Stimulated activated CD4-positive, alpha-beta T cell treated with anti-CD3 and anti-CD28 coated beads, Interleukin-12 subunit alpha, Interleukin-12 subunit beta, amount 100 ng/mL, for 24 hours (primary cell): ENCODE measurements around the gene SLC9A2.

Experiments used
- DNase-seq, 2 experiments: peaks; one replicate each; pipeline ENCODE4 v3.0.0-alpha.2; 2020; ENCODE audit warnings: low read depth in 2 of 2

SLC9A2 gene, protein sequence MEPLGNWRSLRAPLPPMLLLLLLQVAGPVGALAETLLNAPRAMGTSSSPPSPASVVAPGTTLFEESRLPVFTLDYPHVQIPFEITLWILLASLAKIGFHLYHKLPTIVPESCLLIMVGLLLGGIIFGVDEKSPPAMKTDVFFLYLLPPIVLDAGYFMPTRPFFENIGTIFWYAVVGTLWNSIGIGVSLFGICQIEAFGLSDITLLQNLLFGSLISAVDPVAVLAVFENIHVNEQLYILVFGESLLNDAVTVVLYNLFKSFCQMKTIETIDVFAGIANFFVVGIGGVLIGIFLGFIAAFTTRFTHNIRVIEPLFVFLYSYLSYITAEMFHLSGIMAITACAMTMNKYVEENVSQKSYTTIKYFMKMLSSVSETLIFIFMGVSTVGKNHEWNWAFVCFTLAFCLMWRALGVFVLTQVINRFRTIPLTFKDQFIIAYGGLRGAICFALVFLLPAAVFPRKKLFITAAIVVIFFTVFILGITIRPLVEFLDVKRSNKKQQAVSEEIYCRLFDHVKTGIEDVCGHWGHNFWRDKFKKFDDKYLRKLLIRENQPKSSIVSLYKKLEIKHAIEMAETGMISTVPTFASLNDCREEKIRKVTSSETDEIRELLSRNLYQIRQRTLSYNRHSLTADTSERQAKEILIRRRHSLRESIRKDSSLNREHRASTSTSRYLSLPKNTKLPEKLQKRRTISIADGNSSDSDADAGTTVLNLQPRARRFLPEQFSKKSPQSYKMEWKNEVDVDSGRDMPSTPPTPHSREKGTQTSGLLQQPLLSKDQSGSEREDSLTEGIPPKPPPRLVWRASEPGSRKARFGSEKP

DNA sequence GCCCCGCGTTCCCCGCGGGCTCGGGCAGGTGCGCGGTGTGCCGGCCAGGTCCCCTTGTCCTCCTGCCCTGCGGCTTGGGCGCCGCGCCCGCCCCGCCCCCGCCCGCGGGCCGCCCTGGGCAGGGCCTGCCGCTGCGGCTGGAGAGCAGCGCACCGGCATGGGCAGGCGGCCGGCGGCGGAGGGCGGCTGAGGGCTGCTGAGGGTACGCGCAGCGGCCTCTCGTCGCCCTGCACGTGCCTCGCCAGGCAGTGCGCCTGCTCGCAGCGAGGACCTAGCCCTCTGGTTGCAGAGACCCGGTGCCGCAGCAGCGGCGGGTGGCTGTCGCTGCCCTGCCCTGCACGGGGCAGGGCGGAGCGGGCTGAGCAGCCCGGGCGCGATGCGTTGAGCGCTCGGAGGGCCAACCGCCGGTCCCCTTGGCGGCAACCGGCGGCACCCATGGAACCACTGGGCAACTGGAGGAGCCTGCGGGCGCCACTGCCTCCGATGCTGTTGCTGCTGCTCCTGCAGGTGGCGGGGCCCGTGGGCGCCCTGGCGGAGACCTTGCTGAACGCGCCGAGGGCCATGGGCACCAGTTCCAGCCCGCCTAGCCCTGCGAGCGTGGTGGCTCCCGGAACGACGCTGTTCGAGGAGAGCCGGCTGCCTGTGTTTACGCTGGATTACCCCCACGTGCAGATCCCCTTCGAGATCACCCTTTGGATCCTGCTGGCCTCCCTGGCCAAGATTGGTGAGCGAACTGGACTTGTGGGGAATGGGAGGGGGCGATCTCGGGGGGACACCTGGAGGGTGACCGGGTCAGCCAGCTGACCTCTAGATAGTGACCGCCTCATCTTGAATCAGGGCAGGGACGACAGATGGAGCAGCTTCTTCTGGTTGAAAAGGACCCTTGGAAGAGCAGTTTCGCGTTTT is at the start of gene SLC9A2:
Gene SLC9A2, plus strand, starts transcription at position 140 of the 906 bp plus-strand sequence. Its CDS starts 296 bp downstream, at position 436.
- peak in 1 of 2 experiments; percentile 11 for DNase-seq

- DNase-seq = no peak
These were observed 43.5 kb upstream of the SLC9A2 start for GRCh38 chr2:102575888-102576287.

DNA sequence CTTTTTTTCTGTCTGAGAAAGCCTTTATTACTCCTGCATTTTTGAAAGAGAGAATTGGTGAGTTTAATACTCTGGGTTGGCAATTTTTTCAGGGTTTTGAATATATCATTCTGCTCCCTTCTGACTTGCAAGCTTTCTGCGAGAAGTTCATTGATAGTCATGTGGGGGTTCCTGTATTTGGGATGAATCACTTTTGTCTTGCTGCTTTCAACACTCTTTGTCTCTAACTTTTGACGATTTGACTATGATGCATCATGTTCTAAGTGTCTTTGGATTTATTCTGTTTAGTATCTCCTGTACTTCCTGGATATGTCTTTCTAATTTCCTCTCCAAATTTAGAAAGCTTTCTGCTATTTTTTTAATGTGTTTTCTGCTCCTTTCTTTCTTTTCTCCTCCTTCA is 41.0 kb upstream of the SLC9A2 start:
- no peak for DNase-seq

DNA sequence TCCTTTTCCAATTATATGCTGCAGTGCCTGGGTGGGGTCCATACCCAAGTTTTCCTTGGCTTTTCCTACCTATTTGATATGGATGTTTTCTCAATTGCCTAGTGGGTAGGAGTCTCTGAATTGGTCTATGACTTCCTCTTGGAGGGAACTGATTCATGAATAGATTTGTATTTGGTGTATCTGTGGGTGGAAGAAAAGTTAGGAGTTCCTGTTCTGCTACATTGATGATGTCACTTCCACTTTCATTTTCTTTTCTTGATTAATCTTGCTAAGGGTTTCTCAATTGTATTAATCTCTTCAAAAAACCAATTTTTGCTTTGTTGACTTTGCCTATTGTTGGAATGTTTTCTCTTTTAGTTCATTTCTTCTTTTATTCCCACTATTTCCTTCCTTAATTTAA is 37.4 kb upstream of the SLC9A2 start:
- no peak for DNase-seq

DNA sequence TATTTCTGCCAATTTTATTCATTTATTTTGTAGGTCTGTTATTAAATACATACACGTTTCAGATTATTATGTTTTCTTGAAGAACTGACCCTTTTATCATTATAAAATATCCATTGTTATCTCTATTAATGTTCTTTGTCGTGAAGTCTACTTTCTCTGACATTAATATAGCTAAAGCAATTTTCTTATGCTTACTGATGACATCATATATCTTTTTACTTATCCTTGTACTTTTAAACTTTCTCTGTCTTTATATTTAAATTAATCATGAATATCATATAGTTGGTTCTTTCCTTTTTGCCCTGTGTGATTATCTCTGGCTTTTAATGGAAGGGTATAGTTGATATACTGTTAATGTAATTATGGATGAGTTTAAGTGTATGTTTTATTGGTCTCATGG is 36.5 kb upstream of the SLC9A2 start:
- no peak for DNase-seq

DNA sequence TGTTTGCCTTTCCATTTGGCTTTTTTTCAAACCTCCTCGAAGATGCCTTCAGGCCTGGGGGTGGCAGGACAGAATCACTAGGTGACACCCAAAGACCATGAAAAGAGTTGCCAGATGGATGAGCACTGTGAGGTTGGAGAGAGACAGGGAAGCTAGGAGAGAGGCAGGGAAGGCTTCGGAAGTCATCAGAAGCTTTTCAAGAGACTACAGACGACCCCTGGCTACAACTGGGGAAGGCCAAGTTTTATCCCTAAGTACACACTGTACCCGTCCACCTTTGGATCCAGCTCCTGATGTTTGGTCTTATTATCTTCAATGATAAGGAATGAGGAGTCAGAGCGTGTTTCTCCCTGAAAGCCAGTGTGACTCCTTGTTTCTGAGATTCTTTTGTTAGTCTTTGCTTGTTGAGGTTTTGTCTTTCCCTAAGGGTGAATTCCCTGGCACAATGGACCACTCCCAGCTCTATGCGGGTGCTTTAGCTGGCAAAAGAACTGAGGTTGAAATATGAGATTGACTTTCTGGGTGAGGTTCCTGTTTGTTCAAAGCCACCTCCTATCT is 33.4 kb upstream of the SLC9A2 start:
- no peak for DNase-seq

GRCh38 chr2:102588213-102588939 is 31.0 kb upstream of the SLC9A2 start:
- no peak for DNase-seq

DNA sequence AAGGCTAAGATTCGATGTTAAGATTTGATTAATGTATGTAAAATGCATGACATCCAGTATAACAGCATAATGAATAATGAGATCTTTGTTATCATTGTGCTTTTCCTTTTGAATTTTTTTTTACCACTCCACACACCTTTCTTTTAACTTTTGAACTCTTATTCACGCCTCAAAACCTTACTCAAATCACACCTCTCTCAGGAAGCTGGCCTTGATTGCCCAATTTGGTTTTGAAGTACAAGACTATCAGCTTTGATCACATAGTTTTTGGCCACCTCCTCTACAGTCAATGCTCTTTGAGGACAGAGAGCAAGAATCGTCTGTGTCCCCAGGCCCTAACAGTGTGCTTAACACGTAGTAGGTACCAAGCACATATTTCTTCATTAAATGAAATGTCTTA is 29.9 kb upstream of the SLC9A2 start:
- DNase-seq = no peak

DNA sequence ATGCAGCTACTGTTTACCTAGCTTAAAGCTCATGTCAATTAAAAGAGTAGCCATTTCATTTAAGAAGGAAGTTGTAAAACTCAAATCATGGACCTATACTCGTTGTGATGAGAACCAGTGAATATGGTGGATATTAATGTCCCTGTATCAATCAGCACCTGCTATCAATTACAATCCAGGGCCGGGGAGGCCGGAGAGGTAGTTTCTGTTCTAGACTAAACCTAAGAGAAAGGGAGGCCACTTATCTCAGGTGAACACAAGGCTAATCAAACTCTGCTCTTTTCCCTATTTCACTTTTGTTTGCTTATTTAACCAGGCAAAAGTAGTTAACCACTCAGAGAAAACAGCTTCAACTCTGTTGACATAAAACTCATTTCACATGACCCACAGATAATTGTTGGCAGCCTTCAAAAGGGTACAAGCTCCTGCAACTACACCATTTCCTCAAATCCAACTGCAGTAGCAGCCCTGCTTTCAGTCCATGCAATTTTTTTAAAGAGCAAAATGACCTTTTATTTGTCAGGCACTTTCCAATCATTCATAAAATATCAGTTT is 27.8 kb upstream of the SLC9A2 start:
- DNase-seq = no peak

GRCh38 chr2:102592601-102593000 is 26.8 kb upstream of the SLC9A2 start:
- DNase-seq = peak in 1 of 2 experiments; percentile 6

DNA sequence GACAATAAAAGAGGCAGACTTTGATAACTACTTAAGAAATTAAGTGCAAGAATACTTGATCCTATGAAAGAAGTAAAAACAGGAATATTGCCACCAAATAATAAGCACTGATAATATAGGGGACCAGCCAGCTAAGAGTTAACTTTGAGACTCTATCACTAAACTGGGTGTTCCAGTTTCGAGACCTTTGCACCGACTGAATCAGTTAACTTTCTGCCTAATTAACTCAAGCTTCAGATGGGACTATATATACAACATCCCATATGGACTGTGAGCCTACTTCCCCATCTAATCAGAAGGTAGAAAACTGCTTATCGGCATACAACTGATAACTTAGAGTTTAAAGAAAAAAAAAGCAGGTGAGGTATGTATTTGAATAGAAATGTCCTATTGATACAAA is 25.8 kb upstream of the SLC9A2 start:
- DNase-seq = no peak

DNA sequence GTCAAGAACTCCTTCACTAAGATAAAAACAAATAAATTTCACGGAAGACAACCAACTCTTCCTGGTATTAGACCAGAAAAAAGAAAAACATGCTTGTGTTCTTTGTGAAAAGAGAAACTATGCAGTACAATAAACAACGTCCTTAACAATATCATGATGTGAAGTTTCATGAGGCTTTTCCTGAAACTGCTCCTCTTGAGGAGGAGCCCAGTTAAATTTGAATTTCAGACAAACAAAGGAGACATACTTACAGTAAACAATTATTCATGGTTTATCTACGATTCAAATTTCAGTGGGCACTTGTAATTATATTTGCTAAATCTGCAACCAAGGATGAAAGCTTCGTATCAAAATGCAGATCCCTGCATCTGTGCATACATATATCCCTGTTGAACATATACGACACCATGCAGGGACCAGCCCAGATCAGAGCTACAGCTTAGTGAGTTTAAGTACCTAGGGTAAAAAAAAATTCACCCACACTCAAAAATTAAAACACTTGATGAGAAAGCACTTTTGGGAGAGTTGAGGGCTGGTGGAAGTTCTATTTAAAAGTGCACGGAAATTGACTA is 24.8 kb upstream of the SLC9A2 start:
- no peak for DNase-seq

- no peak for DNase-seq
These were observed 21.6 kb upstream of the SLC9A2 start for GRCh38 chr2:102597788-102598187.

DNA sequence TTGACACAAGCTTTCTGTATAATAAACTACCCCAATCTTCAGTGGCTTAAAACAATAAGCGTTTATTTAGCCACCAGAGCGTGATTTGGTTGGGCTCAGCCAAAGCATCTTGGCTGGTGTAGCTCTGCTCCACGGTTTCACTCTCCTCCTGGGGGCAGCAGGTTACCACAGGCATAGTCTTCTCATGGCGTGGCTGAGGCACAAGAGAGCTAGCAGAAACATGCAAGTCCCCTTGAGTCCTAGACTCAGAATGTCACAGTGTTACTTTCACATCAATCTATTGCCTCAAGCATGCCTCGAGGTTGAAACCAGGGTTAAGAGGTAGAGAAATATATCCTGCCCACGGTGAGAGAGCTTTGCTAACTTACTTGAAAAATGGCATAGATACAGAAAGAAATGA is 19.9 kb upstream of the SLC9A2 start:
- no peak for DNase-seq

DNA sequence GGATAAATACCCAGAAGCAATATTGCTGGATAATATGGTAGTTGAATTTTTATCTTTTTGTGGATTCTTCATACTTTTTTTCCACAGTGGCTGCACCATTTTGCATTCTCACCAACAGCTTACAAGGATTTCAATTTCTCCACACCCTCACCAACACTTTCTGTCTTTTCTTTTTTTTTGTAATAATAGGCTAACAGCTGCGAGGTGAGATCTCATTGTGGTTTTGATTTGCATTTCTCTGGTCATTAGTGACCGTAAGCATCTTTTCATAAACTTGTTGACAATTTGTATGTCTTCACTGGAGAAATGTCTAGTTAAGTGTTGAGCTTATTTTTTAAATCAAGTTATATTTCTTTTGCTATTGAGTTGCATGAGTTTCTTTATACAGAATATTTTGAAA is 17.6 kb upstream of the SLC9A2 start:
- DNase-seq = no peak

GRCh38 chr2:102603904-102604303 is 15.4 kb upstream of the SLC9A2 start:
- DNase-seq = no peak

GRCh38 chr2:102604769-102605168 is 14.6 kb upstream of the SLC9A2 start:
- no peak for DNase-seq

GRCh38 chr2:102606353-102606752 is 13.0 kb upstream of the SLC9A2 start:
- no peak for DNase-seq

GRCh38 chr2:102615620-102616436 is 3.5 kb upstream of the SLC9A2 start:
- peak; percentile 18 to 30 for DNase-seq
